B cell (primary cell): ENCODE measurements around the gene ISCA1. TPM values are rescaled to one million over a fixed set of nuclear protein-coding genes. Genes with fewer than 3 reads are reported as not detected.

ENCODE experiments used
- ATAC-seq: fragments of 200-7000 bp; cut with Tn5 transposase; one replicate; pipeline ENCODE4 v1.10.0; 2021; ENCODE audit warnings: low read depth, mild to moderate bottlenecking, moderate number of reproducible peaks, moderate library complexity
- CTCF ChIA-PET: fragments of 350-600 bp; sonication (Branson Sonifier 250); formaldehyde crosslinking; loops from one replicate; lab custom pipeline; 2021; ENCODE audit warnings: antibody characterized with exemption, inconsistent platforms; lab: Charles Lee
- POLR2A ChIA-PET: fragments of 350-600 bp; sonication (Branson Sonifier 250); formaldehyde crosslinking; loops from one replicate; lab custom pipeline; 2021; ENCODE audit warnings: antibody characterized with exemption; lab: Charles Lee
- DNase-seq: peaks from one replicate; pipeline ENCODE4 v3.0.0; 2013
- H2AFZ ChIP-seq: 2 replicates; pipeline ENCODE4 v1.6.1; 2012; ENCODE audit warnings: mild to moderate bottlenecking, low read depth, low read length; ENCODE audit not compliant: insufficient read depth, poor library complexity, severe bottlenecking
- H3K27ac ChIP-seq, 2 donors: 1 replicate in 1 of 2; 2 replicates in 1 of 2; pipeline ENCODE4 v1.5.1; 2012 to 2013; ENCODE audit warnings: low read length in 2 of 2, mild to moderate bottlenecking in 2 of 2, moderate library complexity in 1 of 2
- H3K27me3 ChIP-seq, 4 experiments: fragments of 200-600 bp in 1 of 4; sonication (generic) in 1 of 4; replicated peaks in 1 of 4; 1 replicate in 2 of 4; 2 replicates in 2 of 4; pipeline versions ENCODE4 v1.6.1 to v1.7.0; 2013 to 2016; ENCODE audit warnings: low read length in 3 of 4, mild to moderate bottlenecking in 2 of 4, mixed read lengths in 1 of 4, moderate library complexity in 1 of 4; ENCODE audit not compliant: insufficient read depth in 4 of 4, control insufficient read depth in 3 of 4; ENCODE audit errors: control extremely low read depth in 1 of 4
- H3K36me3 ChIP-seq, 2 experiments: replicated peaks in 1 of 2; 1 replicate in 1 of 2; 2 replicates in 1 of 2; pipeline versions ENCODE4 v1.6.1 to v1.7.1; 2013; ENCODE audit warnings: low read length in 1 of 2; ENCODE audit not compliant: insufficient read depth in 2 of 2, control insufficient read depth in 1 of 2; ENCODE audit errors: control extremely low read depth in 1 of 2, extremely low read depth in 1 of 2
- H3K4me1 ChIP-seq, 2 donors: fragments of 200-600 bp in 1 of 2; sonication (generic) in 1 of 2; 1 replicate in 1 of 2; 2 replicates in 1 of 2; pipeline versions ENCODE4 v1.5.1 to v1.6.1; 2013 to 2017; ENCODE audit warnings: low read length in 2 of 2; ENCODE audit not compliant: control insufficient read depth in 2 of 2, insufficient read depth in 2 of 2
- H3K4me2 ChIP-seq: replicated peaks from 2 replicates; pipeline ENCODE3; 2012; ENCODE audit warnings: mild to moderate bottlenecking, low read depth, low read length; ENCODE audit not compliant: poor library complexity, severe bottlenecking
- H3K4me3 ChIP-seq, 5 experiments: fragments of 200-600 bp in 1 of 5; sonication (generic) in 1 of 5; 1 replicate in 3 of 5; 2 replicates in 2 of 5; pipeline versions ENCODE4 v1.5.1 to v1.7.0; 2011 to 2016; ENCODE audit warnings: low read length in 4 of 5, mild to moderate bottlenecking in 4 of 5, low read depth in 2 of 5, control low read depth in 1 of 5, moderate library complexity in 1 of 5; ENCODE audit not compliant: insufficient read depth in 1 of 5; ENCODE audit errors: control extremely low read depth in 1 of 5, extremely low read depth in 1 of 5
- H3K79me2 ChIP-seq: fragments of 200-600 bp; sonication (generic); one replicate; pipeline ENCODE4 v1.6.0; 2016; ENCODE audit warnings: low read length; ENCODE audit not compliant: control insufficient read depth, insufficient read depth
- H3K9ac ChIP-seq: fragments of 200-600 bp; sonication (generic); 2 replicates; pipeline ENCODE4 v1.6.1; 2017; ENCODE audit warnings: mild to moderate bottlenecking, low read length, moderate library complexity
- H3K9me3 ChIP-seq, 3 donors: one replicate each; pipeline versions ENCODE4 v1.6.1 to v1.7.1; 2013; ENCODE audit warnings: low read length in 2 of 3; ENCODE audit not compliant: control insufficient read depth in 2 of 3, insufficient read depth in 1 of 3; ENCODE audit errors: control extremely low read depth in 1 of 3
- H4K20me1 ChIP-seq: 2 replicates; pipeline ENCODE4 v1.6.0; 2012; ENCODE audit warnings: mild to moderate bottlenecking, low read length; ENCODE audit not compliant: insufficient read depth, control insufficient read depth, poor library complexity, severe bottlenecking
- H3K27ac Mint-ChIP-seq: one replicate; pipeline ENCODE4 v1.8.0; 2021; ENCODE audit warnings: mixed read lengths
- H3K27me3 Mint-ChIP-seq: one replicate; pipeline ENCODE4 v1.8.0; 2021; ENCODE audit warnings: mixed read lengths
- H3K4me1 Mint-ChIP-seq: one replicate; pipeline ENCODE4 v1.8.0; 2021; ENCODE audit warnings: mixed read lengths
- H3K4me3 Mint-ChIP-seq: one replicate; pipeline ENCODE4 v1.8.0; 2021; ENCODE audit warnings: mixed read lengths
- H3K9me3 Mint-ChIP-seq: one replicate; pipeline ENCODE4 v1.8.0; 2022; ENCODE audit warnings: mixed read lengths; ENCODE audit not compliant: insufficient read depth
- CTCF ChIP-seq: fragments of 200-600 bp; IDR thresholded peaks from one replicate; pipeline ENCODE4 v1.8.0; 2022; ENCODE audit warnings: antibody characterized with exemption, mild to moderate bottlenecking
- EZH2 ChIP-seq: IDR thresholded peaks from 2 replicates; pipeline ENCODE4 v1.6.1; 2012; ENCODE audit warnings: borderline replicate concordance, low read depth, mild to moderate bottlenecking, moderate library complexity, low read length; ENCODE audit not compliant: insufficient read depth, poor library complexity, severe bottlenecking
- WGBS: methylation state at CpG from one replicate; pipeline ENCODE4 v1.1.5; 2013; ENCODE audit warnings: missing lambda C conversion rate; ENCODE audit not compliant: insufficient coverage; 5-methylcytosine and 5-hydroxymethylcytosine counted together
- intact Hi-C: fragments of 100-400 bp; cut with micrococcal nuclease; formaldehyde crosslinking; loops from one replicate; pipeline ENCODE4 v1.10.0; 2022
- polyA plus RNA-seq: library from polyadenylated mRNA; depleted of rRNA; stranded (reverse); fragments of >200 nt; gene quantifications from 2 replicates; pipeline ENCODE4 v1.2.3, GENCODE V29; 2012
- total RNA-seq, 2 donors: library from RNA; stranded (reverse); fragments of 120-200 nt in 1 of 2; gene quantifications; 1 replicate in 1 of 2; 2 replicates in 1 of 2; pipeline versions ENCODE4 v1.2.3 to v1.2.4, GENCODE V29; 2013 to 2022

Gene ISCA1
- total and polyA plus RNA-seq, 2 donors (not counting 1 experiment from before 2014, with no cell fraction given): 17.8 to 32.7 TPM

GRCh38 chr9:86252870-86253269 is 29.5 kb downstream of the ISCA1 start:
- H3K4me3 Mint-ChIP-seq: no peak overlapping the region
- DNase-seq: no peak
- Histone ChIP-seq H3K4me1 (no peaks in the 10 kb centered on the region), H3K4me3 (no peak overlapping the region), H3K9ac (no peak overlapping the region), H3K27me3 (no peaks in the 10 kb centered on the region), H3K36me3 (no peaks in the 10 kb centered on the region), H3K27ac (no peak overlapping the region), H4K20me1 (no peaks in the 10 kb centered on the region), H2AFZ (no peak overlapping the region), H3K9me3 (peaks cover 0 to 14% (median 12%) of the 10 kb centered on the region in 3 donors), H3K4me2 (no peak overlapping the region), H3K79me2 (no peaks in the 10 kb centered on the region)
- ATAC-seq: no peak
- ChIA-PET CTCF (no interaction called here), POLR2A (no interaction called here)
- H3K9me3 Mint-ChIP-seq: peaks cover 8% of the 10 kb centered on the region
- no peak for TF ChIP-seq EZH2
- no peak overlapping the region for H3K27ac Mint-ChIP-seq
- H3K4me1 Mint-ChIP-seq: no peaks in the 10 kb centered on the region
- intact Hi-C loops: no loop called here
- WGBS: no CpG with 5 or more reads among the region's 1 CpG
- no peaks in the 10 kb centered on the region for H3K27me3 Mint-ChIP-seq

GRCh38 chr9:86250123-86250522 is 32.2 kb downstream of the ISCA1 start:
- ATAC-seq: no peak
- DNase-seq: no peak
- Histone ChIP-seq H3K9me3 (peaks cover 0 to 14% (median 12%) of the 10 kb centered on the region in 3 donors), H3K36me3 (no peaks in the 10 kb centered on the region), H2AFZ (no peak overlapping the region), H4K20me1 (no peaks in the 10 kb centered on the region), H3K27ac (no peak overlapping the region), H3K79me2 (no peaks in the 10 kb centered on the region), H3K9ac (no peak overlapping the region), H3K27me3 (no peaks in the 10 kb centered on the region), H3K4me3 (no peak overlapping the region), H3K4me1 (no peaks in the 10 kb centered on the region), H3K4me2 (no peak overlapping the region)
- no peak overlapping the region for H3K4me3 Mint-ChIP-seq
- TF ChIP-seq EZH2 (no peak), CTCF (no peak)
- peaks cover 2% of the 10 kb centered on the region for H3K4me1 Mint-ChIP-seq
- ChIA-PET CTCF (no interaction called here), POLR2A (no interaction called here)
- H3K27me3 Mint-ChIP-seq: peaks cover 4% of the 10 kb centered on the region
- H3K9me3 Mint-ChIP-seq: peaks cover 8% of the 10 kb centered on the region
- intact Hi-C loops: no loop called here
- H3K27ac Mint-ChIP-seq: no peak overlapping the region
